ENCODE measurements around the gene GJB4. TPM values are rescaled to one million over a fixed set of nuclear protein-coding genes. Genes with fewer than 3 reads are reported as not detected.

Gene GJB4
- total RNA-seq, 2 donors from 2014 or later = 0.08 to 0.44 TPM

DNA sequence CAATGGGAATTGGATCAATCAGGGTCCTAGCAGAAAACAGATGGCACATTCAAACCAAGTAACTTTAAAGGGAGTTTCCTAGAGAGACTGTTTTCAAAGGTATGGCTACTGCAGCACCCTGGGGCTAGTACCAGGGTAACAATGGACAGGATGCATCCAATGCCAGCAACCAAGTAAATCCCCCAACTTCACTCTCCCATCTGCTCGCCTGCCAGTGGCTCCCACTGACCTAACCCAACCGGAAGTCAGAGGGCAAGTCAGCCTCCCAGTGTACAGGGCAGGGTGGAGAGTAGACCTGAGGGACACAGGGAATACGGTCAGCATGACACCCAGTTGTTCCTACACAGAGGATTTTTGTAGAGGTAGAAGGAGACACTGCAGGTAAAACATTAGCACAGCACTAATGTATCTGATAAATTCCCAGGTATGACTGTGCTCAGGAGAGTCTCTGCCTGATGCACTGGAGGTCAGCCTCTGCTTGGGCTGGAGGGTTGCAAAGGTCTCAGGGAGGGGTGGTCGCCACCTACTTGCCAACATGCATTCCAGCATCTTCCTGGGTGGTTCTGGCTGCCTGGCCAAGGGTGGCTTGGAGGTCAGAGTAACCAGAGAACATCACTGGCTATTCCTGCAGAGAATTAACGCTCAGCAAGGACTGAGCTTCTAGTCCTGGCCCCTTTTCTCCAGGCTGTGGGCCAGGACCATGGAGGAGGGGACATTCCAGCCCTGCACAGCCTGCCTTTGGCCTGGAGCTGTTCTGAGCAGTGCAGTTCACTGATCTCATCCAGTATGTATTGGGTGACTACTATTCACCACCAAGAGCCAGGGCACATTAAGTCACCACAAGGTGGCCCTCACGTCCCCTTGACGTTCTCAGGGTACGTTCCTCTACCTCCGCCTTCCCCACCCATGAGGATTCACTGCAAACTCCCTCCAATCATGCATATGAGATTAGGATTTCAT lies 28.2 kb downstream of the GJB4 start:
- Histone ChIP-seq H3K9ac (ENCODE audit: low read depth in 2 of 2, low read length in 2 of 2) (no peak overlapping the region), H3K36me3 (no peaks in the 10 kb centered on the region), H3K27ac (no peak overlapping the region), H3K9me3 (no peaks in the 10 kb centered on the region), H3K4me3 (no peak overlapping the region), H3K27me3 (peaks cover 7% of the 10 kb centered on the region), H3K4me1 (no peaks in the 10 kb centered on the region)
- no peak for DNase-seq
- intact Hi-C loops (cut with DNase I) = loop anchor here (2.0 to 5.0 kb wide), 2 partner anchors 65 to 80 kb away; no protein-coding TSS in a partner anchor
- TF ChIP-seq, protein P1, sequence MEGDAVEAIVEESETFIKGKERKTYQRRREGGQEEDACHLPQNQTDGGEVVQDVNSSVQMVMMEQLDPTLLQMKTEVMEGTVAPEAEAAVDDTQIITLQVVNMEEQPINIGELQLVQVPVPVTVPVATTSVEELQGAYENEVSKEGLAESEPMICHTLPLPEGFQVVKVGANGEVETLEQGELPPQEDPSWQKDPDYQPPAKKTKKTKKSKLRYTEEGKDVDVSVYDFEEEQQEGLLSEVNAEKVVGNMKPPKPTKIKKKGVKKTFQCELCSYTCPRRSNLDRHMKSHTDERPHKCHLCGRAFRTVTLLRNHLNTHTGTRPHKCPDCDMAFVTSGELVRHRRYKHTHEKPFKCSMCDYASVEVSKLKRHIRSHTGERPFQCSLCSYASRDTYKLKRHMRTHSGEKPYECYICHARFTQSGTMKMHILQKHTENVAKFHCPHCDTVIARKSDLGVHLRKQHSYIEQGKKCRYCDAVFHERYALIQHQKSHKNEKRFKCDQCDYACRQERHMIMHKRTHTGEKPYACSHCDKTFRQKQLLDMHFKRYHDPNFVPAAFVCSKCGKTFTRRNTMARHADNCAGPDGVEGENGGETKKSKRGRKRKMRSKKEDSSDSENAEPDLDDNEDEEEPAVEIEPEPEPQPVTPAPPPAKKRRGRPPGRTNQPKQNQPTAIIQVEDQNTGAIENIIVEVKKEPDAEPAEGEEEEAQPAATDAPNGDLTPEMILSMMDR (IDR thresholded peaks at IDR 0.05) = peak; percentile 17

DNA sequence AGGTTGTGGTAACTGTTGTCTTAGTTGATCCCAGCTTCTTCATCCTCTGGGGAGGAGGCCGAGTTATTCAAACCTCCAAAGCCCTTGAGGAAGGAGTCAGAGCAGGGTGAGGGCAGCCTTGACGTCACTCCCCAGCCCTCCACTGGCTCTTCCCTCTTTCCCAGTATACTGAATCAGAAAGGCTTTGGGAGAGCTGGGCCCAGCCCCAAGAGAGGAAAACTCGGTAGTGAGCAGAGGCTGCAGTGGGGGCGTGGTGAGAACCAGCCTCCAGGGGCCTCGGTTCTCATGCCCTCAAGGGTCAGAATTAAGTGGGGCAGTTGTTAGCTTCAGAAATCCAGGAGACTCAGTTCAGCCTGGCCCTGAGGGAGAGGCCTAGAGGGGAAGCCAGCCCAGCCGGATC lies 31.4 kb downstream of the GJB4 start:
- Histone ChIP-seq H3K36me3 (no peaks in the 10 kb centered on the region), H3K9me3 (no peaks in the 10 kb centered on the region), H3K4me1 (no peaks in the 10 kb centered on the region), H3K4me3 (no peak overlapping the region), H3K27ac (no peak overlapping the region), H3K27me3 (peaks cover 13% of the 10 kb centered on the region), H3K9ac (ENCODE audit: low read depth in 2 of 2, low read length in 2 of 2) (no peak overlapping the region)
- no peak for DNase-seq
- intact Hi-C loops (cut with DNase I) = no loop called here
- TF ChIP-seq, protein P1 (IDR thresholded peaks at IDR 0.05) = no peak

DNA sequence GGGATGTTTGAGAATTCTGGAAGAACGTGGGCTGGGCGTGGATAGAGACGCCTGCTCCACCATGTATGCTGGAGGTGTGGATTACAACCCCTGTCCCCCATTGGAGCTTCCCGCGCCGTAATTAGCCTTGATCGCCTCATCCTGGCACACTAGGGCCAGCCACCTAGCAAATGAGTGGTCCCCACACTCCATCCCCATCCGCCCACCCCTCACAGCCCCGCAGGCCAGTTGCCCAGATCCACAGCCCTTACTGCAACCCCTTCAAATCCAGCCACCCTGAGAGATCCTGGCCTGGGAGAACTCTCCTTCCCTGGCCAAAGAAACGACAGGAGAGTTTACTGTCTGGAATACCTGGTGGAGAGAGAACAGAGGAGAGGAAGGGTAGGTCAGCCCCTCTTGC lies 32.9 kb downstream of the GJB4 start:
- H3K36me3 ChIP-seq = no peaks in the 10 kb centered on the region
- intact Hi-C loops (cut with DNase I) = no loop called here
- no peaks in the 10 kb centered on the region for H3K4me1 ChIP-seq
- no peak overlapping the region for H3K9ac ChIP-seq (ENCODE audit: low read depth in 2 of 2, low read length in 2 of 2)
- DNase-seq = no peak
- no peaks in the 10 kb centered on the region for H3K9me3 ChIP-seq
- peaks cover 13% of the 10 kb centered on the region for H3K27me3 ChIP-seq
- H3K27ac ChIP-seq = no peak overlapping the region
- H3K4me3 ChIP-seq = no peak overlapping the region
- TF ChIP-seq, protein P1 (IDR thresholded peaks at IDR 0.05) = no peak

DNA sequence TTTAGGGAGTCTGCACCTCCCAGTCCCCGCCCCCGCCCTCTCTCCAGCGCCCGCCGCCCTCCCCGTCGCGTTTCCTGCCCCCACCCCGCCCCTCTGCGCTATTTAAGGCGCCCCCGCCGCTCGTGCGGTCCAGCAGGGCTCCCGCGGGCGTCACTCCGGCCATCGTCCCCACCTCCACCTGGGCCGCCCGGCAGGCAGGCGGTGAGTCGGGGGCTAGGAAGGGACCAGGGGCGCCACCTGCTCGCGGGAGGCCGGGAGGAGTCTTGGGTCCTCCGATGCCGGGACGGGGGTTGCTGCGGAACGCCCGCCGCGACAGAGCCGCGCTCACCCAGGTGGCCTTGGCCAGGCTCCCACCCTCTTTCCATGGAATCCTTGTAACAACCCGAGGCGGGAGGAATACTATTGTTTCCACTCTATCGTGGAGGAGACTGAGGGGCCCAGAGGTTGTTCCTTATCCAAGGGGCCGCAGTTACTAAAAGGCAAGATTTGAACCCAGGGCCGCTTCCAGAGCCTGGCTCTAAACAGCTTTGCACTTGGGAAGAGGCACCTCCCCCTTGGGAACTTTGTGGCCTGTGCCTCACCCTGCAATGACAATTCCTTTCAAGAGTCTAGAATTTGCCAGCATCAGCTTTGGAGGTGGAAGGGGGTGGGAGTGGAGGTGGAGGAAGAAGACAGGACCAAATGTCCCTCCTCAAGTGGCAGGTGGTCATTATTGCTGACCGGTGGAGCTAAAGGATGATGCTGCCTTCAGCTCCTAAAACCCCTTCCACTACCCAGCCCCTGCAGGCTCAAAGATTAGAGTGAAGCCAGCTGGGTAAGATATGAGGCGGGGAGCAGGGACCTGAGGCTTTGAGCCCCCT lies 33.6 kb downstream of the GJB4 start, which contains the start of gene GJA4:
GJA4 (plus strand) TSS at position 132 of the 860 bp plus-strand sequence. CDS start 1,215 bp downstream, outside the sequence.
- no peak within 1 kb of the TSS for H3K9ac ChIP-seq (ENCODE audit: low read depth in 2 of 2, low read length in 2 of 2)
- TF ChIP-seq, protein P1 (IDR thresholded peaks at IDR 0.05) = no peak
- no peak within 1 kb of the TSS for H3K27ac ChIP-seq
- DNase-seq = no peak
- H3K4me1 ChIP-seq = no peaks in the 10 kb centered on the region
- H3K36me3 ChIP-seq = no peaks in the 10 kb centered on the region
- no peaks in the 10 kb centered on the region for H3K9me3 ChIP-seq
- intact Hi-C loops (cut with DNase I) = no loop called here
- peak within 1 kb of the TSS; percentile 5 for H3K4me3 ChIP-seq
- peaks cover 13% of the 10 kb centered on the region for H3K27me3 ChIP-seq
